PC-3 (cell line): ENCODE data around the gene BTBD7.

ENCODE experiments used
- EZH2phosphoT487 ChIP-seq: fragments of 300-600 bp; sonication (generic); IDR thresholded peaks from 2 replicates; pipeline ENCODE4 v1.6.1; 2018; ENCODE audit warnings: mild to moderate bottlenecking, antibody characterized with exemption, low read length, borderline replicate concordance
- TF ChIP-seq, protein P1 (sequence below): fragments of 300-600 bp; sonication (generic); conservative IDR thresholded peaks from 2 replicates; pipeline ENCODE4 v1.5.1; 2017; ENCODE audit warnings: antibody characterized with exemption, low read depth, mild to moderate bottlenecking, low read length

DNA sequence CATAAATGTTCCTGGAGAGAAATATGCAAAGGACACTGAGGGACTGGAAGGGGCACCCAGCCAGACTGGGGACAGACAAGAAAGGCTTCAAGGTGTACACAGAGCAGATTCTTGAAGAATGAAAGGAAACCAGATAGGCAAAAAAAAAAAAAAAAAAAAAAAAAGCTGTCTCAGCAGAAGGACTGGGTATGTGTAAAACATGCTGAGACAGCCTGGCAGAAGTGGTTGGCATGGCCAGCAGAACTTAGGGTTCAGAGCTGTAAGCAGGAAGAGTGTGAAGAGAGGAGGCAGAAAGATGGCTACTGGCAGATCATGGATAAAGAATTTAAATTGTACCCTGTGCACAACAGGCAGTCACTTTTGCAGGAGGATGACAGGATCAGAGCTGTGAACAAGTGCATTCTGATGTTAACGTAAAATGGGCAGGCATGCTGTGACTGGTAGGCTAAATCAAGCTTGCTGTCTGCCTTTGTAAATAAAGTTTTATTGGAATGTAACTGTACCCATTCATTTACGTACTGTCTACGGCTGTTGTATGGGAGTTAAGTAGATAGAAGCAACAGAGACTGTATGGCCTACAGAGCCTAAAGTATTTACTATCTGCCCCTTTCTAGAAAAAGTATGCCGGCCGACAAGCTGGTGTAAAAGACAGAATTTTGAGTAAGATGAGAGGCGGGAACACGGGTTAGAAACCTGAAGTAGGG lies 83.6 kb downstream of the BTBD7 start:
- TF ChIP-seq, protein P1, sequence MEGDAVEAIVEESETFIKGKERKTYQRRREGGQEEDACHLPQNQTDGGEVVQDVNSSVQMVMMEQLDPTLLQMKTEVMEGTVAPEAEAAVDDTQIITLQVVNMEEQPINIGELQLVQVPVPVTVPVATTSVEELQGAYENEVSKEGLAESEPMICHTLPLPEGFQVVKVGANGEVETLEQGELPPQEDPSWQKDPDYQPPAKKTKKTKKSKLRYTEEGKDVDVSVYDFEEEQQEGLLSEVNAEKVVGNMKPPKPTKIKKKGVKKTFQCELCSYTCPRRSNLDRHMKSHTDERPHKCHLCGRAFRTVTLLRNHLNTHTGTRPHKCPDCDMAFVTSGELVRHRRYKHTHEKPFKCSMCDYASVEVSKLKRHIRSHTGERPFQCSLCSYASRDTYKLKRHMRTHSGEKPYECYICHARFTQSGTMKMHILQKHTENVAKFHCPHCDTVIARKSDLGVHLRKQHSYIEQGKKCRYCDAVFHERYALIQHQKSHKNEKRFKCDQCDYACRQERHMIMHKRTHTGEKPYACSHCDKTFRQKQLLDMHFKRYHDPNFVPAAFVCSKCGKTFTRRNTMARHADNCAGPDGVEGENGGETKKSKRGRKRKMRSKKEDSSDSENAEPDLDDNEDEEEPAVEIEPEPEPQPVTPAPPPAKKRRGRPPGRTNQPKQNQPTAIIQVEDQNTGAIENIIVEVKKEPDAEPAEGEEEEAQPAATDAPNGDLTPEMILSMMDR, result no peak
- no peak for TF ChIP-seq EZH2phosphoT487
